Stimulated activated CD4-positive, alpha-beta T cell treated with anti-CD3 and anti-CD28 coated beads, TNF-alpha, amount 100 ng/mL, for 48 hours (primary cell): ENCODE measurements around the gene SCGN.

Source experiments
- DNase-seq, 3 donors: peaks; one replicate each; pipeline ENCODE4 v3.0.0-alpha.2; 2020; ENCODE audit warnings: low read depth in 3 of 3

SCGN gene

DNA sequence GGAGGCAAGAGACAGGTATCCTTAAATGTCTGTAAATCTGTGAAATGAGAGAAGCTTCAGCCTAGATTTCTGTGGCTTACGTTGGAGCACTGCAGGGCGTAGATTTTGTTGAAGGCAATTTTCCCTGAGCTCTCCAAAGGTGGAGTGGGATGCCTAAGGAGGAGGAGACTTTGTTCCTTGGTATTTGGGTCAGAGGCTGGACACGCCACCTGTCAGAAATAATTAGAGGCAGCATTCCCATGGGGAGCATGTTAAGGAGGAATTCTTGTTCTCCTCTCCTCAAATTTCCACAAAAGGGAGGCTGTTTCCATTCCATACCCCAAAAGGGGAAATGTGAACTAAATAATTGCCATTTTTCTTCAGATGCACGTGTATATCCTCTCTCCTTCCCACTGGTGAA, 11.1 kb upstream of the SCGN start:
- no peak for DNase-seq

DNA sequence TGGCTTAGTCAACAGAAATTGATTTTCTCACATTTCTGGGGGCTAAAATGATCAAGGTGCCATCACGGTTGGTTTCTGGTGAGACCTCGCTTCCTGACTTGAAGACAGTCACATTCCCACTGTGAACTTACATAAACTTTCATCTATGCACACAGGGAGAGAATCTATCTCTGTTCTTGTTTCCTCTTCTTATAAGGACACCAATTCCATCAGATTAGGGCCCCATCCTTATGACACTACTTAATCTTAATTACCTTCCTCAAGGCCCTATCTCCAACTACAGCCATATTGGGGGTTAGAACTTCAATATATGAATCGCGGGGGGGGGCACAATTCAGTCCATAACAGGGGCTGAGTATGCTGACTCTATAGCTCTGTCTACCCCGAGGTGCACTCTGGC, 10.6 kb upstream of the SCGN start:
- no peak for DNase-seq

DNA sequence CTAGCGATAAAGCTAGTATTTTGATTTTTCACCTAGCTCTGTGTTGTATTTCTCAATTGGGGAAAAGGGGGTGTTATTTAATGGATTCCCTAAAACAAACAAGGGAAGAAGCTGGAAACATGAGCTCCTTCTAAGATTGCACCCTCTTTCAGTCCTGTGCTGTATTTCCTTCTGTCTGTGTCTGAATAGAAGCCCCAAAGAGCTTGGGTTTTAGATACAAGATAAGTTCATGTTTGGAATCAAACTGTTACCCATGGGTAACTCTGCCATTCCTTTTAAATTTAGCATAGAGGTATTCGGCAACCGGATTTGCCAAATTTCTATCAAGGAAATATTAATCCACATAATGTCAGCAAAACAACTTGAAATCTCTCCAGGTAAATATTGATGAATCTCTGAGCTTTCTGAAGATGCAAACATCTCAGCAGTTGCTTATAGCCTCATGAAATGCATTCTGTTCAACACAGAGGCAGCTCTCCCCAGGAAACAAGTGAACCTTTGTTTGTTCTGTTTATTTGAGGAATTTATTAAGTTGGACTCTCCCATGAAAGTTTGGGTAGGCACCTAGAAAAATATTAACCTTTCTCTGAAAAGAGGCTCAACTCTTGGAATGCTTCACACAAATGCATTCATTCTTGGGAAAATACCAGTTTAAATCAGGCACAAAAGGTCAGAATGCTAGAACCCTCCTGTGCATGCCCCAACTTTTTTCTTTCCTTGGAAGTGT, 9.9 kb upstream of the SCGN start:
- DNase-seq: no peak

- DNase-seq: no peak
Observed at GRCh38 chr6:25642667-25643328, 9.2 kb upstream of the SCGN start.

DNA sequence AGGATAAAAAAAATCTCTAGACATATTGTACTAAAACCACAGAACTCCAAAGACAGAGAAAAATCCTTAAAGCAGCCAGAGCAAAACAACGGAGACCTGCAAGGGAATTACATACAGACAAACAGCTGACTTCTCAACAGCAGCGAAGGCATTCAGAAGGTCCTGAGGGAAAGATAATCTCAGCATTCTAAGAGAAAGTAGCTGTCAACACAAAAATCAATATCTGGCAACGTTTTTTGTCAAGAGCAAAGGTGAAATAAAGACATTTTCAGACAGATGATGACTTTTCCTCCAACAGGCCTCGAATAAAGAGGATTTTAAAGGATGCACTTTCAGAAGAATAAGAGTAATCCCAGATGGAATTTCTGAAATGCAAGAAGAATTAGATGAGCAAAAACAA, 6.1 kb upstream of the SCGN start:
- DNase-seq: no peak

DNA sequence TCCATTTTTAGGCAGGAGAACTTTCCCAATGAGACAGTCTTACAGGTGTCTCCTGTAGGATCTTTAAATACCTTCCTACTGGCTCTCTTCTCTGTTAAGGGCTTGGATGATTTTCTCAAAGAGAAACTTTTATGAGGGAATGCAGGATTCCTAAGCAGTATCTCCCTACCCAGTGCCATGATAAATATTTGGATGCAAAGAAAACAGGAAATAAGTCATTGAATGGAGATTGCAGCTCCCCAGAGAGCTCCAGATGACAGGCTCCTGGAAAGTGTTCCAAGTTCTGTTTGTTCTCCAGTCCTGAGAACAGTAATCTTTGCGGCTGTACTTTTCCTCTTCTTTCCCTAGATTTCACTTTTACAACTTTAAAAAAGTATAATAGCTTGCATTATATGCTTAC, 2.4 kb upstream of the SCGN start:
- no peak for DNase-seq

DNA sequence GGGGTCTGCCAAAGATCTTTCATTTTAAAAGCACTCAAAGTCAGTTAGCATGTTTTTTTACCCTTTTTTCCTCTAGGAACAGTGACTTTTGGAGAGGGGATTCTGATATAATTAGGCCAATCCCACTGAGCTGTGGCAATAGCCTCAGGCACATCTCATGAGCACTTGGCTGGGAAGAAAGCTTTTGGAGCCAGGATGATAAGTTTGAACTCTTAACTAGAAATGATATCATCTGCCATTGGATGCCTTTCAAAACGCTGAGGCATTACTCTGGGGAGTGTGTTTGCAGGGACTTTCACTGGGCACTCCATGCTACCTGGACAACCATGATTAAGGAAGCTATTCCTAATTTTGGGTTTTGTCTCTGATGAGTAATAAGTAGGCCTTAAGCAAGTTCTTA, 3.7 kb downstream of the SCGN start:
- no peak for DNase-seq

DNA sequence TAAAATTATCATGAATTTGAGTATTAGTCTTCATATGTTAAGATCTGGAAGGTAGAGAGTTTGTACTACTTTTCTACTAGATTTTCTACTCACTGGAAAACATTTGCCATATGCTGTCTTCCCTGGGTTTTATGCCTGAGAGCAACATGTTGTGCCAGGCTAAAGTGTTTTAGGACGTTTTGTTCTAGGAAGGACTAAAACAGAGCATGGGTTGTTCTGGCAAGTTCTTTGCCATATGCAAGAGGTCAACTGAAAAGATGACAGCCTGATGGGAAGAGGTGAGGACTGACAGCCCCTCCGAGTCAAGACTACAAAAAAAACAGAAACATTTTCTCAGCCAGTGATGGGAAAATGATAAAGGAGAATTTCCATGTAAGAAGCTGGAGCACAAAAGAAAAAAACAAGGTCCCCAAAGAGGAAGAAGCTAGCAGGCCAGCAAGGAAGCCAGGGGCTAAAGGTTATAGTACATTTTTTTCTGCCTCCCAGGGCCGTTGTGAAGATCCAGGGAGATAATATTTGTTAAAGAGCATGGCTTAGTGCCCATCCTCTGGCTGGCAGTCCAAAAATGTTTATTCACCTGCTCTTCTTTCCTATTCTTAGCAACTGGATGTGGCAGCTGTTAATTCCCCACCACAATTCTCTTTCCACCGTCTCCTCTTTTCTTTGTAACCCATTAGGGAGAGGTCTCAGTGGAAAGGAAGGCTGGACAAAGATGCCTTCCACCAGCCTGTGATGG, 7.8 kb downstream of the SCGN start:
- DNase-seq: no peak

DNA sequence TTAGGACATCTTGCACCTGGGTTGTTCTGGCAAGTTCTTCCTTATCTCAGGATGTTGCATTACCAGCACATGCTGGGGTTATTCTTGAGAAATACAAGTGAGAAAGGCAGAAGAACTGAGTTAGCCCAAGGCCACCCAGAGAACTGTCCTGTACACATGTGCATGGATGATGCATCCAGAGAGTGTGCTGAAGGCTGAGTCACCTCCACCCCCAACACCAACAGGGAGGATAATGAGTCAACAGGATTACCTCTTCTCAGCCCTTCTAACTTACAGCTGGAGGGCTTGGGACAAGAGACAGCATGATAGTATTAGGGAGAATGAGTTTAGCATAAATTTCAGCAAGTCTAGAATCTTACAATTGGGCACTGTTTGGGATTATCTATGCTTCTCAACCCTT, 8.5 kb downstream of the SCGN start:
- peak in 2 of 3 donors; percentile 16 to 25 for DNase-seq

DNA sequence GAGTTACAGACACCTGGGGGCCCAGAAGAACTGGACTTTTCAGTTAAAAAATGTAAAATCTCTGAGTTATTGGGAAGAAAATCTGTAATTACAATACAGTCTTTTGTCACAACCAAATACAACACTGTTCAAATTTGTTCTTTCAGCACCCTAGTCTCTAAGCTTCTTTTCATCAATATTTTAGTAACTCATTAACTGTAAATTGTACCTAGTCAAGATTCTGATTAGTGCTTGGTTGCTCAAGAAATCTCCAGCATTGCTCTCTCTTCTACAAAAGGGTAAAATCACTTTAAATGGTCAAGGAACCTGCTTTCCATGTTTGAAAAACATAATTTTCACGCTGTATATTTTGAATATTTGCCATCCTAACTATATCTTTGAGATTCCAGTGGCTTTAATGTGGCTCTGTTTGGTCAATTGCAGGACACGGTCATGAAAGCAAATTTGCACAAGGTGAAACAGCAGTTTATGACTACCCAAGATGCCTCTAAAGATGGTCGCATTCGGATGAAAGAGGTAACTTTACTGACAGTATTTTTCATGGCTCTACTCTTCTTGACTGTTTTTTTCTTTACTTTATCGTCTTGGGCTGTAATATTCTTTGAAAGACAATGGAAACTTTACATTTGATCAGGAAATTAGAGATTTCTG, 9.2 kb downstream of the SCGN start:
- no peak for DNase-seq

DNA sequence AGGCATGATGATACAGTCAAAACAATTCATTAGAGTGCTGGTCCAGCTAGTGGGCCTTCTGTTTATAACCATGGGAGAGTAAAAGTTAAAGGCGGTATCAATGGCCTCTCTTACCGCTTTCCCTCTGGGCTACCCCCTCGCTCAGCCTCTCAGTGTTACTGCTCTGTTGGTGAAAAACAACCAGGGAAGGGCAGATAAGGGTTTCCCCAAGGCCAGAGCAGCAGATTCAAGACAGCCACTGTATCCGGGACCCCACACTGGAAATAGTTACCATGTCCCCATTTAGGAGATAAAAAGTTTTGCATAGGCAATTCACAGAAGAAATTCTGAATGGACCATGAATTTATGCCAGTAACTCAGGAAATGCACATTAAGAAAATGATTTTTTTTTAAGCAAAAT, 13.4 kb downstream of the SCGN start:
- DNase-seq: no peak

DNA sequence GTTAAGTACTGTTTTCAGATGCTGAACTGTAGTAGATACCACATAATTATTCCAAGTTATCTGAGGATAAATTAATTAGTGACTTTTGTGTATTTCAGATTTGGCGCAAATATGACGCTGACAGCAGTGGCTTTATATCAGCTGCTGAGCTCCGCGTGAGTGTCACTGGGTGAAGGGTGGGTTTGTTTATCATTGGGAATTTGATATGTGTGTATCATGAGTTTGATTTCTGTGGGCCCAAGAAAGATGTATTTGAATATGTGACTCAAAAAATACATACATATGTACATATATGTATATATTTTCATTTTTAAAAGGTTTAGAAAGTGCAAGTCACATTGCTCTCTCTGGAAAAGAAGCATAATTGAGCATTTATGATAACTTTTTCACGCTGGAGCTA, 17.4 kb downstream of the SCGN start:
- no peak for DNase-seq

DNA sequence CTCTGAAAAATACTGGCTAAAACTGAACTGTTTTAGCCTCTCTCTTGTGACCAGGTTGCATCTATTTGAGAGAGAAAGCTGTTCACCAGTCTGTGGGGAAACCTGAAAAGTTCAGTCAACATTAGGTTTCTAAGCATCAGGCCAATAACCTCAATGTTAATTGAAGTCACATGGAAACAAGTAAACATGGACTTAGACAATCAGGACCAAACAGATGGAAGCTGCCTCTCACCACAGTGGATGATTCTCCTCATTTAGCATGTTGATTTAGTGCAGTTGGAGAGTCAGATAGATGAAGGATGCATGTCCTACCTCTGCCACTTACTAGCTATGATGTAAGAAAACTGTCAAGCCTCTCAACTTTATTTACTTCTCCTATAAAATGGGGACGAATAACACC, 18.2 kb downstream of the SCGN start:
- DNase-seq: no peak

- no peak for DNase-seq
Observed at GRCh38 chr6:25670793-25671513, 18.9 kb downstream of the SCGN start.

- no peak for DNase-seq
Observed at GRCh38 chr6:25671652-25672051, 19.6 kb downstream of the SCGN start.

- no peak for DNase-seq
Observed at GRCh38 chr6:25675167-25675566, 23.2 kb downstream of the SCGN start.

DNA sequence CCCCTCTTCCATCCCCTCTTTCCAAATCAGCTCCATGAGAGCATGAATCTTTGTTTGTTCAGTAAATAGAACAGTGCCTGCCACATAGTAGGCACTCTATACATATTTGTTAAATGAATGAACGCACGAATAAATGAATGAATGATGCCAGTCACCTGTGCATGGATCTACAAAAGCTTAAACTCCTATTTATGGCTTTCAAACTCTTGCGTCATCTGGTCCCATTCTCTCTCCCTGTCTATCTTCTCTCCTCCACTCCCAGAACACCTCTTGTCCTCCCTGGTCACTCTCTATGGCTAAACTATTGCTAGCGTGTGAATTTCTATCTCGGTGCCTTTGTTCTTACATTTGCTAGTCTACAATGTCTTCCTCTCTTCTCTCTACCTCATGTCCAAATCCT, 24.8 kb downstream of the SCGN start:
- DNase-seq: no peak

DNA sequence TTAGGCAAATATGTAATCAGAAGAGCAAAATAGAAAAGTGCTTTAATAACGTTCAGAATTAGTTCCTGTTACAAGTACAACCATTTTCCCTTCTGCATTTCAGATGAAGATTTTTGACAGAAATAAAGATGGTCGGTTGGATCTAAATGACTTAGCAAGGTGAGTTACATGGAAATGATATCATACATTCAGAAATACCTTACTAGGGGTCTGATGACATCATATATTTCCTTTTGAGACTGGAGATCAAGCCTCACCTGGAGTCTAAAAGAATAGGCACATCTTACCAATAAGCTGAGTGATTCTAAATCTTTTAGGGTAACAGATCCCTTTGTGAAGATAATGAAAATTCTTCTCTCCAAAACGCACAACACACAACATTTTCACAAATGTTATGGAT, 29.8 kb downstream of the SCGN start:
- no peak for DNase-seq

- DNase-seq: no peak
Observed at GRCh38 chr6:25682324-25682723, 30.3 kb downstream of the SCGN start.

GRCh38 chr6:25684565-25684964, 32.5 kb downstream of the SCGN start:
- no peak for DNase-seq

GRCh38 chr6:25685251-25685650, 33.2 kb downstream of the SCGN start:
- DNase-seq: no peak

- no peak for DNase-seq
Observed at GRCh38 chr6:25685896-25686295, 33.9 kb downstream of the SCGN start.
